ENCODE data around the gene DGKB. TPM values are rescaled to one million over a fixed set of nuclear protein-coding genes. Genes with fewer than 3 reads are reported as not detected.

The DGKB gene
- total and polyA plus RNA-seq, 2 of the 8 experiments (the other 6 are each of a cell fraction or from before 2014, with no cell fraction given): 1.9 to 2.6 TPM

DNA sequence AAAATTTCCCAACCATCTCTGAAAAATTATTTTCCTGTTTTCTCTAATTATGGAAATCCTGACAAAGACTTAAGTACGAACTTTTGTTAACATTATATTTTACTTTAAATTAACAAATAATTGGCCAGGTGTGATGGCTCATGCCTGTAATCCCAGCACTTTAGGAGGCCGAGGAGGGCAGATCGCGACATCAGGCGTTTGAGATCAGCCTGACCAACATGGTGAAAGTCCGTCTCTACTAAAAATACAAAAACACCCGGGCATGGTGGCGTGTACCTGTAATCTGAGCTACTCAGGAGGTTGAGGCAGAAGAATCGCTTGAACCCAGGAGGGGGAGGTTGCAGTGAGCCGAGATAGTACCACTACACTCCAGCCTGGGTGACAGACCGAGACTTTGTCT is 32.2 kb downstream of the DGKB start:
- ChIA-PET CTCF (ENCODE audit: partially characterized antibody) (no interaction called here), POLR2A (ENCODE audit: partially characterized antibody) (no interaction called here)
- no peak overlapping the region for H3K4ac ChIP-seq (replicated peaks; ENCODE audit: insufficient read length, low read depth, low read length)
- H3K4me3 ChIP-seq (ENCODE audit: extremely low read depth in 1 of 4, insufficient read depth in 2 of 4, low read depth in 3 of 4, low read length in 4 of 4): no peak overlapping the region
- no peak overlapping the region for H4K91ac ChIP-seq (replicated peaks; ENCODE audit: insufficient read length, low read length)
- no peaks in the 10 kb centered on the region for H3K79me1 ChIP-seq (ENCODE audit: low read depth, low read length)
- no peak overlapping the region for H3K4me2 ChIP-seq (ENCODE audit: insufficient read depth in 1 of 2, low read depth in 2 of 2, low read length in 2 of 2)
- no peaks in the 10 kb centered on the region for H3K27me3 ChIP-seq (replicated peaks in 1 of 4; ENCODE audit: control insufficient read depth in 3 of 4, extremely low read depth in 1 of 4, insufficient read depth in 3 of 4, low read length in 3 of 4)
- H2BK15ac ChIP-seq (ENCODE audit: low read length): no peak overlapping the region
- H3K9ac ChIP-seq (replicated peaks in 1 of 4; ENCODE audit: extremely low read depth in 1 of 4, low read depth in 3 of 4, low read length in 3 of 4): no peak overlapping the region
- H4K8ac ChIP-seq (ENCODE audit: extremely low read depth, insufficient read depth, low read length): no peak overlapping the region
- no peaks in the 10 kb centered on the region for H3K23me2 ChIP-seq (ENCODE audit: low read depth, low read length)
- no peak overlapping the region for H3K14ac ChIP-seq (ENCODE audit: insufficient read length)
- H2AK5ac ChIP-seq (ENCODE audit: low read depth, low read length): no peak overlapping the region
- H3K23ac ChIP-seq (ENCODE audit: insufficient read length): no peak overlapping the region
- H4K5ac ChIP-seq (ENCODE audit: insufficient read length, low read depth, low read length): no peak overlapping the region
- H3K56ac ChIP-seq (replicated peaks; ENCODE audit: insufficient read length, low read depth, low read length): no peak overlapping the region
- H3K18ac ChIP-seq (ENCODE audit: extremely low read depth, low read length): no peak overlapping the region
- no peak overlapping the region for H2AFZ ChIP-seq (ENCODE audit: low read length)
- H3K27ac ChIP-seq (ENCODE audit: low read depth, low read length): no peak overlapping the region
- H3K9me3 ChIP-seq (ENCODE audit: insufficient read depth in 2 of 2, low read depth in 1 of 2, low read length in 1 of 2): peaks cover 4 to 11% of the 10 kb centered on the region in 2 experiments; a peak in 3 of 4 replicates
- no peaks in the 10 kb centered on the region for H3K4me1 ChIP-seq (replicated peaks in 1 of 4; ENCODE audit: control insufficient read depth in 3 of 4, insufficient read depth in 4 of 4, low read length in 3 of 4)
- TF ChIP-seq, protein P1, sequence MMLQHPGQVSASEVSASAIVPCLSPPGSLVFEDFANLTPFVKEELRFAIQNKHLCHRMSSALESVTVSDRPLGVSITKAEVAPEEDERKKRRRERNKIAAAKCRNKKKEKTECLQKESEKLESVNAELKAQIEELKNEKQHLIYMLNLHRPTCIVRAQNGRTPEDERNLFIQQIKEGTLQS (IDR thresholded peaks at IDR 0.05; ENCODE audit: insufficient read depth, low read depth, low read length): no peak
- no peak for TF ChIP-seq PHF8 (conservative IDR thresholded peaks at IDR 0.05; ENCODE audit: low read depth, low read length)
- TF ChIP-seq, protein P2, sequence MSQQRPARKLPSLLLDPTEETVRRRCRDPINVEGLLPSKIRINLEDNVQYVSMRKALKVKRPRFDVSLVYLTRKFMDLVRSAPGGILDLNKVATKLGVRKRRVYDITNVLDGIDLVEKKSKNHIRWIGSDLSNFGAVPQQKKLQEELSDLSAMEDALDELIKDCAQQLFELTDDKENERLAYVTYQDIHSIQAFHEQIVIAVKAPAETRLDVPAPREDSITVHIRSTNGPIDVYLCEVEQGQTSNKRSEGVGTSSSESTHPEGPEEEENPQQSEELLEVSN (IDR thresholded peaks at IDR 0.05): no peak
- TF ChIP-seq FOSL1 (IDR thresholded peaks at IDR 0.05; ENCODE audit: insufficient read depth, low read depth, low read length): no peak
- no peak for TF ChIP-seq HDAC6 (IDR thresholded peaks at IDR 0.05; ENCODE audit: low read depth, low read length)
- no peaks in the 10 kb centered on the region for H3K79me2 ChIP-seq (ENCODE audit: control insufficient read depth in 1 of 2, insufficient read depth in 2 of 2, low read length in 2 of 2)
- no peak overlapping the region for H2BK20ac ChIP-seq (ENCODE audit: low read length)
- H2BK12ac ChIP-seq (ENCODE audit: low read depth, low read length): no peak overlapping the region
- H3K36me3 ChIP-seq (ENCODE audit: control insufficient read depth in 2 of 4, insufficient read depth in 4 of 4, low read length in 3 of 4): no peaks in the 10 kb centered on the region
- DNase-seq (ENCODE audit: low read depth in 1 of 2, low spot score in 2 of 2): no peak
- 84% methylated on average over 10 of the region's 11 CpGs; no CpG with 5 or more reads in 1 of the 2 experiments for WGBS, 2 experiments (ENCODE audit: extremely low coverage in 1 of 2, insufficient coverage in 1 of 2, insufficient read length in 1 of 2, insufficient replicate concordance in 2 of 2, low coverage in 1 of 2, low lambda C conversion rate in 2 of 2, missing lambda C conversion rate in 1 of 2)
- no peak overlapping the region for H2BK120ac ChIP-seq (replicated peaks; ENCODE audit: low read depth, low read length)
- no peak for FAIRE-seq
- H2BK5ac ChIP-seq (ENCODE audit: low read depth, low read length): no peak overlapping the region
- no peaks in the 10 kb centered on the region for H4K20me1 ChIP-seq (replicated peaks in 1 of 2; ENCODE audit: control insufficient read depth in 1 of 2, insufficient read depth in 2 of 2, low read length in 2 of 2)

Measured in H1 (cell line).